ENCODE data around the gene SOX9. TPM values are rescaled to one million over a fixed set of nuclear protein-coding genes. Genes with fewer than 3 reads are reported as not detected.

Gene SOX9
- total and polyA plus RNA-seq, 9 of the 15 experiments (the other 6 are each of a cell fraction or from before 2014, with no cell fraction given): 0.04 TPM; not detected in 8

- H3K4me1 ChIP-seq (replicated peaks in 1 of 2; ENCODE audit: control insufficient read depth in 2 of 2, insufficient read depth in 2 of 2, low read length in 2 of 2): no peaks in the 10 kb centered on the region
- ATAC-seq (no peak), FAIRE-seq (no peak), DNase-seq (ENCODE audit: extremely low read depth in 1 of 4, low spot score in 3 of 4) (no peak)
- no peak overlapping the region for H3K9ac ChIP-seq (ENCODE audit: insufficient read depth in 1 of 2, low read depth in 2 of 2, low read length in 2 of 2)
- H3K27ac ChIP-seq (ENCODE audit: extremely low read depth, low read depth, low read length): no peak overlapping the region
- no peaks in the 10 kb centered on the region for H3K9me1 ChIP-seq (ENCODE audit: control insufficient read depth, insufficient read depth, low read length)
- ChIA-PET POLR2A (no interaction called here), CTCF (ENCODE audit: low intra/inter-chr PET ratio) (no interaction called here)
- TF ChIP-seq FOXP1 (CRISPR knock-in tag; IDR thresholded peaks at IDR 0.05): no peak
- no peak overlapping the region for H3K4me2 ChIP-seq (ENCODE audit: insufficient read depth, low read length)
- intact Hi-C loops (cut with micrococcal nuclease) (no loop called here), in situ Hi-C loops (cut with MboI) (no loop called here)
- no peaks in the 10 kb centered on the region for H3K79me2 ChIP-seq (ENCODE audit: control insufficient read depth, insufficient read depth, low read length)
- BruUV-seq (replicated peaks): no TSS peak
- H2AFZ ChIP-seq (ENCODE audit: low read depth, low read length): no peak overlapping the region
- no peaks in the 10 kb centered on the region for H3K27me3 ChIP-seq (ENCODE audit: control insufficient read depth in 2 of 2, insufficient read depth in 2 of 2, low read length in 2 of 2)
- no peaks in the 10 kb centered on the region for H3K9me3 ChIP-seq (replicated peaks; ENCODE audit: control insufficient read depth, insufficient read depth, low read depth, low read length)
- no peak overlapping the region for H3K4me3 ChIP-seq
- 0% methylated on average over 5 of the region's 10 CpGs for WGBS (ENCODE audit: insufficient coverage, low coverage, missing lambda C conversion rate)
- H3K36me3 ChIP-seq (ENCODE audit: control insufficient read depth, insufficient read depth, low read length): no peaks in the 10 kb centered on the region
- H4K20me1 ChIP-seq (replicated peaks; ENCODE audit: control insufficient read depth, insufficient read depth, low read length): no peaks in the 10 kb centered on the region
These were observed 23.7 kb upstream of the SOX9 start for GRCh38 chr17:72097144-72097543.

DNA sequence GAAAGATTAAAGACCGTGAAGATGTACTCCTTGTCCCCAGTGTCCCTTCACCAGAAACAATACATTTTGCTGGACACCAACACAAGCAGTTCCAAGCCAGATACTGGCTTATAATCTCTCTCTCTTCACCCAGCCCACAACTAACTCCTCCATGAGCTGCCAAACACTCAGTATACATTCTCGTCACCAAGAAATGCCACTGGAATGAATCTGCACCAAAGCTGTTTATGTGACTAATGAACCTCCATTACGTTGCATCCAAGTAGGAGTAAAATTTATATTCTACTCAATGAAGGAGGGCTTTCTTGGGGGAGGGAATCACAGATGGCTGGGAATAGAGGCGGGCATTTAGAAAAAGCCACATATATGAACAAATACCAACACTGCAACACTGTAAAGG, 20.9 kb upstream of the SOX9 start:
- 0% methylated on average over 4 of the region's 4 CpGs for WGBS (ENCODE audit: insufficient coverage, low coverage, missing lambda C conversion rate)

More for the DNA sequence above, 20.9 kb upstream of the SOX9 start:
- intact Hi-C loops (cut with micrococcal nuclease): no loop called here
- H3K4me1 ChIP-seq (replicated peaks in 1 of 2; ENCODE audit: control insufficient read depth in 2 of 2, insufficient read depth in 2 of 2, low read length in 2 of 2): no peaks in the 10 kb centered on the region
- ChIA-PET CTCF (ENCODE audit: low intra/inter-chr PET ratio) (no interaction called here), POLR2A (no interaction called here)
- H2AFZ ChIP-seq (ENCODE audit: low read depth, low read length): no peak overlapping the region
- no peak overlapping the region for H3K4me2 ChIP-seq (ENCODE audit: insufficient read depth, low read length)
- no peaks in the 10 kb centered on the region for H3K36me3 ChIP-seq (ENCODE audit: control insufficient read depth, insufficient read depth, low read length)
- TF ChIP-seq, protein P1, sequence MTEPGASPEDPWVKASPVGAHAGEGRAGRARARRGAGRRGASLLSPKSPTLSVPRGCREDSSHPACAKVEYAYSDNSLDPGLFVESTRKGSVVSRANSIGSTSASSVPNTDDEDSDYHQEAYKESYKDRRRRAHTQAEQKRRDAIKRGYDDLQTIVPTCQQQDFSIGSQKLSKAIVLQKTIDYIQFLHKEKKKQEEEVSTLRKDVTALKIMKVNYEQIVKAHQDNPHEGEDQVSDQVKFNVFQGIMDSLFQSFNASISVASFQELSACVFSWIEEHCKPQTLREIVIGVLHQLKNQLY (CRISPR knock-in tag; conservative IDR thresholded peaks at IDR 0.05): no peak
- TF ChIP-seq KDM2B (CRISPR knock-in tag; IDR thresholded peaks at IDR 0.05) (no peak), PRDM10 (IDR thresholded peaks at IDR 0.05; ENCODE audit: partially characterized antibody) (no peak), DMBX1 (CRISPR knock-in tag; IDR thresholded peaks at IDR 0.05; ENCODE audit: borderline replicate concordance) (no peak), STAT5A (IDR thresholded peaks at IDR 0.05; ENCODE audit: borderline replicate concordance, low read length) (no peak), ZNF561 (CRISPR knock-in tag; conservative IDR thresholded peaks at IDR 0.05) (no peak), E2F4 (CRISPR knock-in tag; IDR thresholded peaks at IDR 0.05; ENCODE audit: low read depth) (no peak)
- H3K4me3 ChIP-seq: no peak overlapping the region
- H3K9me1 ChIP-seq (ENCODE audit: control insufficient read depth, insufficient read depth, low read length): no peaks in the 10 kb centered on the region
- DNase-seq (ENCODE audit: extremely low read depth in 1 of 4, low spot score in 3 of 4): no peak
- no peaks in the 10 kb centered on the region for H3K27me3 ChIP-seq (ENCODE audit: control insufficient read depth in 2 of 2, insufficient read depth in 2 of 2, low read length in 2 of 2)
- in situ Hi-C loops (cut with MboI): no loop called here
- no peaks in the 10 kb centered on the region for H4K20me1 ChIP-seq (replicated peaks; ENCODE audit: control insufficient read depth, insufficient read depth, low read length)
- no peak for ATAC-seq
- no TSS peak for BruUV-seq (replicated peaks)
- no peak for FAIRE-seq
- no peaks in the 10 kb centered on the region for H3K79me2 ChIP-seq (ENCODE audit: control insufficient read depth, insufficient read depth, low read length)
- H3K9me3 ChIP-seq (replicated peaks; ENCODE audit: control insufficient read depth, insufficient read depth, low read depth, low read length): no peaks in the 10 kb centered on the region
- no peak overlapping the region for H3K9ac ChIP-seq (ENCODE audit: insufficient read depth in 1 of 2, low read depth in 2 of 2, low read length in 2 of 2)
- no peak overlapping the region for H3K27ac ChIP-seq (ENCODE audit: extremely low read depth, low read depth, low read length)

Data from K562 (cell line).